ENCODE results near the gene TOE1. TPM values are rescaled to one million over a fixed set of nuclear protein-coding genes. Genes with fewer than 3 reads are reported as not detected.

TOE1 gene
- polyA plus RNA-seq, 1 experiment, result 19.4 TPM

- CTCF ChIA-PET, result interaction anchor here (1.0 to 1.6 kb wide), 6 partner anchors 9 to 313 kb away, joined by 3 to 4 read pairs (median 3); partner anchors contain the start of gene TESK2
Observed at GRCh38 chr1:45326627-45327623, 13.0 kb upstream of the TOE1 start, which contains the start of gene HPDL. Gene HPDL (plus strand): TSS chr1:45326895. CDS start chr1:45327149, 254 bp downstream.

GRCh38 chr1:45327644-45328515 lies 12.1 kb upstream of the TOE1 start:
- no peak for DNase-seq (ENCODE audit: low read depth)
- no peak for TF ChIP-seq CTCF (IDR thresholded peaks at IDR 0.05; ENCODE audit: insufficient read depth, low read depth, low read length)
- peaks cover 4% of the 10 kb centered on the region for H3K36me3 ChIP-seq (ENCODE audit: control insufficient read depth, insufficient read depth, low read length)
- CTCF ChIA-PET, result interaction anchor here (1.2 to 1.6 kb wide), 5 partner anchors 8 to 180 kb away, joined by 3 to 8 read pairs (median 3); no protein-coding TSS in a partner anchor
- POLR2A ChIA-PET, result no interaction called here
- H3K4me3 ChIP-seq (ENCODE audit: low read depth, low read length), result no peak overlapping the region
- no peaks in the 10 kb centered on the region for H3K27me3 ChIP-seq (ENCODE audit: control insufficient read depth, insufficient read depth, low read length)

More at GRCh38 chr1:45326627-45327623, 13.0 kb upstream of the TOE1 start, which contains the start of gene HPDL:
- POLR2A ChIA-PET, result interaction anchor here (1.0 kb wide), 1 partner anchor 13 kb away, joined by 3 read pairs; the partner anchor contains the start of genes MUTYH and TOE1
- no peak for DNase-seq (ENCODE audit: low read depth)
- Histone ChIP-seq H3K4me3 (ENCODE audit: low read depth, low read length) (peak within 1 kb of the TSS; percentile 49), H3K27me3 (ENCODE audit: control insufficient read depth, insufficient read depth, low read length) (no peaks in the 10 kb centered on the region), H3K36me3 (ENCODE audit: control insufficient read depth, insufficient read depth, low read length) (peaks cover 2% of the 10 kb centered on the region)
- TF ChIP-seq CTCF (IDR thresholded peaks at IDR 0.05; ENCODE audit: insufficient read depth, low read depth, low read length), result 0 out of 2 replicates have a peak, but pooled peaks have one; percentile 1

- no peaks in the 10 kb centered on the region for H3K27me3 ChIP-seq (ENCODE audit: control insufficient read depth, insufficient read depth, low read length)
- DNase-seq (ENCODE audit: low read depth), result no peak
- POLR2A ChIA-PET, result no interaction called here
- CTCF ChIA-PET, result interaction anchor here (0.5 to 1.3 kb wide), 3 partner anchors 14 to 25 kb away, joined by 3 to 8 read pairs (median 4); no protein-coding TSS in a partner anchor
- TF ChIP-seq CTCF (IDR thresholded peaks at IDR 0.05; ENCODE audit: insufficient read depth, low read depth, low read length), result no peak
- no peak overlapping the region for H3K4me3 ChIP-seq (ENCODE audit: low read depth, low read length)
- H3K36me3 ChIP-seq (ENCODE audit: control insufficient read depth, insufficient read depth, low read length), result peaks cover 6% of the 10 kb centered on the region
Observed at GRCh38 chr1:45328680-45329079, 11.3 kb upstream of the TOE1 start.

GRCh38 chr1:45329445-45329844 lies 10.5 kb upstream of the TOE1 start:
- TF ChIP-seq CTCF (IDR thresholded peaks at IDR 0.05; ENCODE audit: insufficient read depth, low read depth, low read length), result no peak
- DNase-seq (ENCODE audit: low read depth), result no peak
- ChIA-PET CTCF (interaction anchor here (0.5 kb wide), 1 partner anchor 20 kb away, joined by 4 read pairs; no protein-coding TSS in a partner anchor), POLR2A (no interaction called here)
- peaks cover 6% of the 10 kb centered on the region for H3K36me3 ChIP-seq (ENCODE audit: control insufficient read depth, insufficient read depth, low read length)
- no peak overlapping the region for H3K4me3 ChIP-seq (ENCODE audit: low read depth, low read length)
- no peaks in the 10 kb centered on the region for H3K27me3 ChIP-seq (ENCODE audit: control insufficient read depth, insufficient read depth, low read length)

All from BJ (cell line).